H9 (cell line): ENCODE measurements around the gene GDNF. TPM values are rescaled to one million over a fixed set of nuclear protein-coding genes. Genes with fewer than 3 reads are reported as not detected.

Experiments
- DNase-seq: peaks from one replicate; pipeline ENCODE4 v3.0.0-alpha.2; 2017
- H2AFZ ChIP-seq: one replicate; pipeline ENCODE4 v1.6.1; 2013; ENCODE audit warnings: mild to moderate bottlenecking, low read length, control low read depth, moderate library complexity
- H2AK5ac ChIP-seq: 2 replicates; pipeline ENCODE4 v1.6.1; 2013; ENCODE audit warnings: low read length, control low read depth, mixed read lengths; ENCODE audit not compliant: insufficient read length
- H2BK120ac ChIP-seq: one replicate; pipeline ENCODE4 v1.6.1; 2013; ENCODE audit warnings: low read depth, mild to moderate bottlenecking, low read length, control low read depth, inconsistent platforms; ENCODE audit not compliant: poor library complexity, severe bottlenecking
- H2BK12ac ChIP-seq: 2 replicates; pipeline ENCODE4 v1.6.1; 2013; ENCODE audit warnings: low read length, control low read depth, mixed read lengths, low read depth; ENCODE audit not compliant: insufficient read length
- H2BK15ac ChIP-seq: 2 replicates; pipeline ENCODE4 v1.6.1; 2013; ENCODE audit warnings: low read depth, low read length, control low read depth
- H2BK20ac ChIP-seq: one replicate; pipeline ENCODE4 v1.6.1; 2013; ENCODE audit warnings: low read depth, mild to moderate bottlenecking, low read length, control low read depth, inconsistent platforms; ENCODE audit not compliant: poor library complexity, severe bottlenecking
- H2BK5ac ChIP-seq: 2 replicates; pipeline ENCODE4 v1.6.1; 2013; ENCODE audit warnings: low read length, control low read depth, mixed read lengths; ENCODE audit not compliant: insufficient read length
- H3K14ac ChIP-seq: 2 replicates; pipeline ENCODE4 v1.6.1; 2013; ENCODE audit warnings: low read length, control low read depth; ENCODE audit not compliant: insufficient read depth
- H3K18ac ChIP-seq: 2 replicates; pipeline ENCODE4 v1.6.1; 2013; ENCODE audit warnings: low read depth, mild to moderate bottlenecking, mixed read lengths, low read length, control low read depth; ENCODE audit not compliant: insufficient read length
- H3K23ac ChIP-seq: 2 replicates; pipeline ENCODE4 v1.6.1; 2013; ENCODE audit warnings: low read length, control low read depth, mixed read lengths, low read depth; ENCODE audit not compliant: insufficient read length
- H3K23me2 ChIP-seq: 2 replicates; pipeline ENCODE4 v1.6.1; 2013; ENCODE audit warnings: low read depth, mild to moderate bottlenecking, mixed read lengths, low read length, control low read depth; ENCODE audit not compliant: insufficient read length, poor library complexity, severe bottlenecking
- H3K27ac ChIP-seq: 2 replicates; pipeline ENCODE4 v1.5.1; 2013; ENCODE audit warnings: low read length, control low read depth, mixed read lengths, low read depth; ENCODE audit not compliant: insufficient read length
- H3K27me3 ChIP-seq: 2 replicates; pipeline ENCODE4 v1.6.1; 2013; ENCODE audit warnings: low read length, control low read depth, inconsistent platforms; ENCODE audit not compliant: insufficient read depth
- H3K4ac ChIP-seq: 2 replicates; pipeline ENCODE4 v1.6.1; 2013; ENCODE audit warnings: low read depth, mild to moderate bottlenecking, control low read depth, inconsistent platforms, low read length, moderate library complexity
- H3K4me1 ChIP-seq: 2 replicates; pipeline ENCODE4 v1.6.1; 2013; ENCODE audit warnings: low read length, control low read depth, inconsistent platforms; ENCODE audit not compliant: insufficient read depth
- H3K4me2 ChIP-seq: 2 replicates; pipeline ENCODE4 v1.6.1; 2013; ENCODE audit warnings: low read length, control low read depth, mixed read lengths; ENCODE audit not compliant: insufficient read length, insufficient read depth
- H3K56ac ChIP-seq: 2 replicates; pipeline ENCODE4 v1.6.1; 2013; ENCODE audit warnings: low read depth, mild to moderate bottlenecking, mixed read lengths, low read length, control low read depth; ENCODE audit not compliant: insufficient read length
- H3K79me1 ChIP-seq: 2 replicates; pipeline ENCODE4 v1.6.1; 2013; ENCODE audit warnings: low read depth, mild to moderate bottlenecking, moderate library complexity, low read length, control low read depth, inconsistent platforms; ENCODE audit not compliant: insufficient read depth, poor library complexity, severe bottlenecking
- H3K79me2 ChIP-seq: 2 replicates; pipeline ENCODE4 v1.6.1; 2013; ENCODE audit warnings: low read length, control low read depth, inconsistent platforms; ENCODE audit not compliant: insufficient read depth
- H3K9ac ChIP-seq: 2 replicates; pipeline ENCODE4 v1.6.1; 2013; ENCODE audit warnings: low read length, control low read depth, mixed read lengths; ENCODE audit not compliant: insufficient read length; ENCODE audit errors: extremely low read depth
- H3K9me3 ChIP-seq: one replicate; pipeline ENCODE4 v1.6.1; 2013; ENCODE audit warnings: low read depth, low read length, inconsistent platforms; ENCODE audit not compliant: control insufficient read depth
- H3T11ph ChIP-seq: one replicate; pipeline ENCODE4 v1.6.1; 2013; ENCODE audit warnings: mild to moderate bottlenecking, low read length, control low read depth, inconsistent platforms
- H4K20me1 ChIP-seq: one replicate; pipeline ENCODE4 v1.6.1; 2013; ENCODE audit not compliant: control insufficient read depth, insufficient read length, insufficient read depth
- H4K5ac ChIP-seq: 2 replicates; pipeline ENCODE4 v1.6.1; 2013; ENCODE audit warnings: low read depth, mild to moderate bottlenecking, mixed read lengths, low read length, control low read depth; ENCODE audit not compliant: insufficient read length
- H4K8ac ChIP-seq: replicated peaks from 2 replicates; pipeline ENCODE4 v1.6.1; 2013; ENCODE audit warnings: low read length, control low read depth, mixed read lengths, low read depth; ENCODE audit not compliant: insufficient read length
- H4K91ac ChIP-seq: 2 replicates; pipeline ENCODE4 v1.6.1; 2013; ENCODE audit warnings: low read depth, mild to moderate bottlenecking, moderate library complexity, mixed read lengths, low read length, control low read depth; ENCODE audit not compliant: insufficient read length
- H3K27ac Mint-ChIP-seq, 3 experiments: 2 replicates in 2 of 3; 3 replicates in 1 of 3; pipeline ENCODE4 v1.8.0; 2020 to 2021; ENCODE audit warnings: mixed read lengths in 3 of 3, mild to moderate bottlenecking in 1 of 3, moderate library complexity in 1 of 3
- H3K27me3 Mint-ChIP-seq: 2 replicates; pipeline ENCODE4 v1.8.0; 2021; ENCODE audit warnings: low read depth, mild to moderate bottlenecking, moderate library complexity, mixed read lengths
- H3K36me3 Mint-ChIP-seq, 3 experiments: 2 replicates in 2 of 3; 3 replicates in 1 of 3; pipeline ENCODE4 v1.8.0; 2020 to 2021; ENCODE audit warnings: low read depth in 3 of 3, mixed read lengths in 3 of 3; ENCODE audit not compliant: insufficient read depth in 1 of 3
- H3K4me1 Mint-ChIP-seq, 2 experiments: 2 replicates each; pipeline ENCODE4 v1.8.0; 2020; ENCODE audit warnings: mixed read lengths in 2 of 2
- H3K4me3 Mint-ChIP-seq, 2 experiments: 2 replicates in 1 of 2; 3 replicates in 1 of 2; pipeline ENCODE4 v1.8.0; 2020 to 2021; ENCODE audit warnings: mild to moderate bottlenecking in 2 of 2, mixed read lengths in 2 of 2, moderate library complexity in 1 of 2
- H3K9me3 Mint-ChIP-seq, 2 experiments: 2 replicates in 1 of 2; 3 replicates in 1 of 2; pipeline ENCODE4 v1.8.0; 2020; ENCODE audit warnings: mild to moderate bottlenecking in 2 of 2, mixed read lengths in 2 of 2, moderate library complexity in 1 of 2
- CTCF ChIP-seq: fragments of 200-600 bp; sonication (generic); conservative IDR thresholded peaks from 3 replicates; pipeline ENCODE4 v1.8.0; 2021; ENCODE audit warnings: antibody characterized with exemption, mild to moderate bottlenecking
- WGBS: extraction: QIAGEN DNeasy Blood & Tissue Kit; methylation state at CpG from one replicate; pipeline ENCODE4 v1.1.7; 2013; ENCODE audit warnings: missing lambda C conversion rate, low lambda C conversion rate, mixed read lengths; ENCODE audit not compliant: insufficient read length; ENCODE audit errors: extremely low coverage; 5-methylcytosine and 5-hydroxymethylcytosine counted together
- total RNA-seq: library from RNA; stranded (reverse); gene quantifications from 2 replicates; pipeline ENCODE4 v1.2.1, GENCODE V29; 2021

The GDNF gene
- total RNA-seq, 1 experiment from 2014 or later: not detected

GRCh38 chr5:37859805-37860204, 20.0 kb upstream of the GDNF start:
- H3K23ac ChIP-seq: no peak overlapping the region
- no peaks in the 10 kb centered on the region for H3K4me1 Mint-ChIP-seq
- no CpG with 5 or more reads among the region's 4 CpGs for WGBS

More at GRCh38 chr5:37859805-37860204, 20.0 kb upstream of the GDNF start:
- H3K14ac ChIP-seq: no peak overlapping the region
- H3K4me2 ChIP-seq: no peak overlapping the region
- H4K5ac ChIP-seq: no peak overlapping the region
- no peak overlapping the region for H2BK12ac ChIP-seq
- H2BK15ac ChIP-seq: no peak overlapping the region
- no peaks in the 10 kb centered on the region; the same call in 1 of the 2 replicates for H3K27me3 ChIP-seq
- no peaks in the 10 kb centered on the region for H3K4me1 ChIP-seq
- H3T11ph ChIP-seq: no peak overlapping the region
- no peak overlapping the region for H2AK5ac ChIP-seq
- H3K9ac ChIP-seq: no peak overlapping the region
- H3K79me2 ChIP-seq: no peaks in the 10 kb centered on the region
- no peak overlapping the region for H3K18ac ChIP-seq
- no peak overlapping the region for H3K4ac ChIP-seq
- no peak overlapping the region for H2BK20ac ChIP-seq
- no peaks in the 10 kb centered on the region for H4K20me1 ChIP-seq
- H4K91ac ChIP-seq: no peak overlapping the region
- Mint-ChIP-seq H3K9me3 (peaks cover 0 to under 1% of the 10 kb centered on the region in 2 experiments; a peak in 1 of 5 replicates), H3K27me3 (peaks cover 3% of the 10 kb centered on the region), H3K27ac (no peak overlapping the region), H3K36me3 (0 out of 7 replicates have a peak, but pooled peaks cover 0 to 2% (median 0%) of the 10 kb centered on the region in 3 experiments), H3K4me3 (no peak overlapping the region)
- H3K9me3 ChIP-seq: no peaks in the 10 kb centered on the region
- no peak overlapping the region for H2BK120ac ChIP-seq
- H3K56ac ChIP-seq: no peak overlapping the region
- no peak for TF ChIP-seq CTCF
- no peak overlapping the region for H4K8ac ChIP-seq
- H3K23me2 ChIP-seq: no peaks in the 10 kb centered on the region
- H3K27ac ChIP-seq: no peak overlapping the region
- no peaks in the 10 kb centered on the region for H3K79me1 ChIP-seq
- no peak overlapping the region for H2AFZ ChIP-seq
- no peak for DNase-seq
- H2BK5ac ChIP-seq: no peak overlapping the region
